Measurements from ENCODE around the gene ANKRD33B.

Gene ANKRD33B

DNA sequence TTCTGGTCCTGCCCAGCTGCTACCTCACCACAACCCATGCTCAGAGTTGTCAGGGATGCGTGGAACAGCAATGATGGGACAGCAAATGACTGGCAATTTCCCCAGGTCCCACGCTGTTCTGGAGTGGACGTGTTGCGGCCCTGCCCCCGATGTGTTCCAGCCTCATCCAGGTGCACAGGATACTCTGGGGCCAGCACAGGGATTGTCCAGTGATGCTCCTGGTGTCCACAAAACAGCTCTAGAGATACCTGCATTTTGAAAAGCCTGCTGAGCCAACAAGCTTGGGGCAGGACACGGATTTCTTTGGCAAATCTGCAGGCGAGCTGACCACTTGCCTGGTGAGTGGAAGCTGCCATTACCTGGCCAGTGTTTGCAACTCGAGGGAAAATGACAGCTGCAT is 88.7 kb downstream of the ANKRD33B start:
- DNase-seq (ENCODE audit: extremely low spot score) = no peak
- ChIA-PET CTCF (interaction anchor here (1.2 to 2.0 kb wide), 3 partner anchors 17 to 26 kb away, joined by 3 to 7 read pairs (median 5); no protein-coding TSS in a partner anchor), POLR2A (no interaction called here)
- TF ChIP-seq, protein P1, sequence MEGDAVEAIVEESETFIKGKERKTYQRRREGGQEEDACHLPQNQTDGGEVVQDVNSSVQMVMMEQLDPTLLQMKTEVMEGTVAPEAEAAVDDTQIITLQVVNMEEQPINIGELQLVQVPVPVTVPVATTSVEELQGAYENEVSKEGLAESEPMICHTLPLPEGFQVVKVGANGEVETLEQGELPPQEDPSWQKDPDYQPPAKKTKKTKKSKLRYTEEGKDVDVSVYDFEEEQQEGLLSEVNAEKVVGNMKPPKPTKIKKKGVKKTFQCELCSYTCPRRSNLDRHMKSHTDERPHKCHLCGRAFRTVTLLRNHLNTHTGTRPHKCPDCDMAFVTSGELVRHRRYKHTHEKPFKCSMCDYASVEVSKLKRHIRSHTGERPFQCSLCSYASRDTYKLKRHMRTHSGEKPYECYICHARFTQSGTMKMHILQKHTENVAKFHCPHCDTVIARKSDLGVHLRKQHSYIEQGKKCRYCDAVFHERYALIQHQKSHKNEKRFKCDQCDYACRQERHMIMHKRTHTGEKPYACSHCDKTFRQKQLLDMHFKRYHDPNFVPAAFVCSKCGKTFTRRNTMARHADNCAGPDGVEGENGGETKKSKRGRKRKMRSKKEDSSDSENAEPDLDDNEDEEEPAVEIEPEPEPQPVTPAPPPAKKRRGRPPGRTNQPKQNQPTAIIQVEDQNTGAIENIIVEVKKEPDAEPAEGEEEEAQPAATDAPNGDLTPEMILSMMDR (IDR thresholded peaks at IDR 0.05; ENCODE audit: control extremely low read depth, extremely low read depth, low read depth, missing control alignments) = no peak

DNA sequence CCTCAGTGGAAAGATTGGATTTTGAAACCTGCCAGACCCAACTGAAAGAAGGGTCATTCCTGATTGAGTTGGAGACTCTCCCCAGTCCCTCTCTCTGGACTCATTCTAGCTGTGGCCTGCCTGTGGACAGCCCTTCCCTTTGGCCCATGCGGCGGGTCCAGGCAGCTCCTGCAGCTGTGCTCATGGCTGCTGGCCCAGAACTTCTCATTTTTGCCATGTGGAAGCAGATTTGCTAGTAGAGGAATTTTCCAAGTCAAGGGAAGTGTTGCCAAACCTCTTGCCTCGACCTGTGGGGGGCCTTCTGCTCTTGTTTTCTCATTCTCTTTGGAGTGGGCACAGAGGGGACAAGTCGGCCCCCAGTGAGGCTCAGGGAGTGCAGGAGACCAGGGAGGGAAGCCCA is 89.2 kb downstream of the ANKRD33B start:
- DNase-seq (ENCODE audit: extremely low spot score) = no peak
- CTCF ChIA-PET = interaction anchor here (1.2 to 2.0 kb wide), 3 partner anchors 17 to 26 kb away, joined by 3 to 7 read pairs (median 5); no protein-coding TSS in a partner anchor
- POLR2A ChIA-PET = no interaction called here
- TF ChIP-seq, protein P1 (IDR thresholded peaks at IDR 0.05; ENCODE audit: control extremely low read depth, extremely low read depth, low read depth, missing control alignments) = no peak

DNA sequence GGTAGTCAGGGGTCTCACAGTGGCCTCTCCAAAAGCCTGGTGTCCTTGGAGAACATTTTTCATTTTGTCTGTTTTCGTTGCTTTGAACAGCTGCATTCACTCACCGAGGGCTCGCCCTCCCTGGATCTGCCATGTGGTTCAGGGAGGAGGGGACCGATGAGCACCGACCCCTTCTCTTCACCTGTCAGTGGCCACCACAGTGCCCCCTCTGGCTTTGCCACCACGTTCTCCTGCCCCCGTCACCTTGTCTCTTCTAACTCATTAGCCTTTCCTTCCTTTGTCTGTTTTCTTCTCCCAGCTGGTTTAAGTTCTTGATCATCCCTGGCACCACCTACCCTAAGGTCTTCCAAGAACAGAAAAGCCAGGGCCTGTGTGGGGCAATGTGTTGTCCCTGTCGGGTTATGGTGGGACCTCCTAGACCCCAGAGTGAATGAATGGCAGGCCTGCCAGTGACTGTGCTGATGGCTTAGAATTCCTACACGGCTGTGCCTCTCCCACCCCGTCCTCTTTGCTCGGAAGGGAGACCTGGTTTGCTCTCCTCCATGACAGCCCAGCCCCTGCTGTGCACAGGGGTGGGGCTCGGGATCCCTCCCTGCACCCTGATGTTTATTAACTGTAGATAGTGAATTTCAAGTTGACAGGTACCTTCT is 90.0 kb downstream of the ANKRD33B start:
- DNase-seq (ENCODE audit: extremely low spot score) = no peak
- POLR2A ChIA-PET = no interaction called here
- CTCF ChIA-PET = no interaction called here
- TF ChIP-seq, protein P1 (IDR thresholded peaks at IDR 0.05; ENCODE audit: control extremely low read depth, extremely low read depth, low read depth, missing control alignments) = no peak

DNA sequence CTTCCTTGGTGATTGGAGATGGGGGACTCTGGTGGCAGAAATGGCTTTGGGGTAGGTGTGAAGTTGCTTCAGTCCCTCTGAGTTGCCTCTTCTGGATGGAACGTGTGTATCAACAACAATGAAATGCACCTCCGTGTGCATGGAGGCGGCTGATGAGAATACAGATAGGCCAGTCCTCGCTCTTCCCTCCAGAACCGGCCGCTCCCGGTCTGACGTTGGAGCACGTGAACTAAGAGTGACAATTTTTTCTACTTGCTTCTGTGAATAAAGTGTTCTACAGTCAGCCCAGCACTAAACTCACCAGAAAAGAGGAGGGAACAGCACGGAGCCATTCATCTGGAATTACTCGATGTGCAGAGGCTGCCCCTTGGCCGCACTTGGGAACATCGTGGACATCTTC is 90.7 kb downstream of the ANKRD33B start:
- CTCF ChIA-PET = no interaction called here
- TF ChIP-seq, protein P1 (IDR thresholded peaks at IDR 0.05; ENCODE audit: control extremely low read depth, extremely low read depth, low read depth, missing control alignments) = no peak
- POLR2A ChIA-PET = no interaction called here
- DNase-seq (ENCODE audit: extremely low spot score) = no peak

DNA sequence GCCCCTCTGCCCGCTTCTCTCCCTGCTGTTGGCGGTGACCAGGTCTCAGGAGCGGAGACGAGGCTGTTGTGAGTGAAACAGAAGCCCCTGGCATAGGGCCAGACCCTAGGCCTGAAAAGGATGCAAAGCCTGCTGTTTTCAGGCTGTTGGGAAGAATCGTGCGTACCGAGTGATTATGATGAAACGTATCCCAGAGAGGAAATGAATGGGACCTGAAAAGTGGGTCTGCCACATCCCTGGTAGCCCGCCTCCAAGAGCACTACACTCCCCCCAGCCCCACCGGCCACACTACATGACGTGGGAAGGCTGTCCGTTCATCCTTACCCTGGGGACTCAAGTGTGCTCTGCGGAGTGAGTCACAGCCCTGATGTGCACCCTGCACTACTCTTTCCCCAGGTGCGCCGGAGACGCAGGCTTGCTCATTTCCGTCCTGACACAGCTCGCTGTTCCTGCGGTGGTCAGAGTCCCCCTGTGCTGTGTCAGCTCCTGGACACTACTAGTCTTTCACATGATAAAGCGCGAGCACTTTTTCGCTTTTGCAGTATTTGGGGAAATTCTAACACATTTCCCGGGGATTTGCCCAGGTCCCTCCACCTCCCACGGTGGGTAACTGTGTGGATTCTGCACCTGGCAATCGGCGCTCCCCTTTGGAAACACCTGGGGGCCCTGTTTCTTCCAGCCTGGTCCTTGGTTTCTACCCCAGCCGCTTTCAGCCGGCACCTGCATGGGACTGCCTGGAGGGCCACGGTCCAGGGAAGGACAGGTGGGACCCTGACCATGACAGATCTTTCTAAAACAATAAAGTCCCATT is 91.5 kb downstream of the ANKRD33B start:
- CTCF ChIA-PET = no interaction called here
- TF ChIP-seq, protein P1 (IDR thresholded peaks at IDR 0.05; ENCODE audit: control extremely low read depth, extremely low read depth, low read depth, missing control alignments) = no peak
- POLR2A ChIA-PET = no interaction called here
- no peak for DNase-seq (ENCODE audit: extremely low spot score)

DNA sequence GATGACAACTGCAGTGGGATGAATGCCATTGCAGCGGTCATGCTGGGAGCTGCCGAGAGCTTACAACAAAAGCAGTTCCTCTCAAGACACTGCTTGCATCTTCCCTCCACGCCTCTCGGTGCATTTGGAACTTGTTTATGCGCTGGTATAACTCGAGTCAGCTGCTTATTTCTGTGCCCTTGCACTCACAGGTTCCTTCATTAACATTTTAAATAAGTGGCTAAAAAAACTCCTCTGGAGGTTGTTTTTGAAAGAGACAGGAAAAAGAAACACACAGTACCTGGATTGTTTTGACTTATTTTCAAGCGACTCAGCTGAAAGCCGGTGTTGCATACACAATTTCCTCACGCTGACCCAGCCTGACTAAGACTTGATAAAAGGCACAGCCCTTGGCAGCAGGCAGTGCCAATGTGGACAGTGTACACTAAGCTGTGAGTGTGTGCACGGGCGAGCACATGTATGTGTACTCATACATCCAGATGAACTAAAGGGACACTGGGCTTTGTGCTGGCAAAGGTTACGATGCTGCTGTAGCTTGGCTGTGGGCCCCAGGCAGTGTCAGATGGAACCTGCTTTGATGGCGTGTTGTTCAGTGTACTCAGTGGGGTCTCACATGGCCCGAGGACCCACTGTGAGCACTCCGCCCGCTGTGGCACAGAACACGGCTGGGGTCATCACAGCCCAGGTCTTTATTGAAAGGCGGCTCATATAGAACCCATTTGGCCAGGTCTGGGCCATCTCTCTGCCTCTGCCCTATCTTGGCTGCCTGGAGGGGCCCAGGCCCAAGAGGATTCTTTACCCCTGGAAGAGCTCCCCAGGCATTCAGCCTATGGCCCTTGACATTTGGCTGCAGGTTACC is 92.3 kb downstream of the ANKRD33B start:
- ChIA-PET POLR2A (no interaction called here), CTCF (interaction anchor here (1.0 to 2.0 kb wide), 4 partner anchors 16 to 29 kb away, joined by 3 to 5 read pairs (median 4); no protein-coding TSS in a partner anchor)
- DNase-seq (ENCODE audit: extremely low spot score) = no peak
- TF ChIP-seq, protein P1 (IDR thresholded peaks at IDR 0.05; ENCODE audit: control extremely low read depth, extremely low read depth, low read depth, missing control alignments) = no peak
